PFSK-1 (cell line): ENCODE data around the gene COL6A3.

Source experiments
- POLR2AphosphoS5 ChIP-seq: IDR thresholded peaks from 2 replicates; pipeline ENCODE4 v1.6.1; 2012; ENCODE audit warnings: low read depth, mild to moderate bottlenecking, control low read depth, low read length, moderate library complexity
- SIN3A ChIP-seq: IDR thresholded peaks from 2 replicates; pipeline ENCODE4 v1.6.1; 2012; ENCODE audit warnings: mild to moderate bottlenecking, low read length, moderate library complexity, borderline replicate concordance; ENCODE audit not compliant: insufficient read depth

- TF ChIP-seq SIN3A (no peak), POLR2AphosphoS5 (no peak)
These were observed 20.9 kb upstream of the COL6A3 start for GRCh38 chr2:237434866-237435311.
